Measurements from ENCODE around the gene FADS2. TPM values are rescaled to one million over a fixed set of nuclear protein-coding genes. Genes with fewer than 3 reads are reported as not detected.

FADS2 gene
- total and polyA plus RNA-seq, 2 of the 13 experiments (the other 11 are each of a cell fraction or from before 2014, with no cell fraction given): 90.1 to 124 TPM

- TF ChIP-seq CBX1 (IDR thresholded peaks at IDR 0.05; ENCODE audit: low read depth): no peak
- no peak for TF ChIP-seq E2F5 (CRISPR knock-in tag; conservative IDR thresholded peaks at IDR 0.05)
- no peak for TF ChIP-seq MTA1 (CRISPR knock-in tag; IDR thresholded peaks at IDR 0.05; ENCODE audit: borderline replicate concordance)
- TF ChIP-seq ZBTB40 (IDR thresholded peaks at IDR 0.05): no peak
- TF ChIP-seq ZBTB40 (CRISPR knock-in tag; IDR thresholded peaks at IDR 0.05): no peak
- no peak for TF ChIP-seq ZNF883 (CRISPR knock-in tag; IDR thresholded peaks at IDR 0.05; ENCODE audit: not compliant biosample characterization)
- TF ChIP-seq, protein P1, sequence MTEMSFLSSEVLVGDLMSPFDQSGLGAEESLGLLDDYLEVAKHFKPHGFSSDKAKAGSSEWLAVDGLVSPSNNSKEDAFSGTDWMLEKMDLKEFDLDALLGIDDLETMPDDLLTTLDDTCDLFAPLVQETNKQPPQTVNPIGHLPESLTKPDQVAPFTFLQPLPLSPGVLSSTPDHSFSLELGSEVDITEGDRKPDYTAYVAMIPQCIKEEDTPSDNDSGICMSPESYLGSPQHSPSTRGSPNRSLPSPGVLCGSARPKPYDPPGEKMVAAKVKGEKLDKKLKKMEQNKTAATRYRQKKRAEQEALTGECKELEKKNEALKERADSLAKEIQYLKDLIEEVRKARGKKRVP (CRISPR knock-in tag; IDR thresholded peaks at IDR 0.05): no peak
- TF ChIP-seq ZBTB3 (CRISPR knock-in tag; IDR thresholded peaks at IDR 0.05; ENCODE audit: borderline replicate concordance, low read depth): no peak
- 0 out of 2 replicates have a peak, but pooled peaks have one; percentile 69 for TF ChIP-seq KLF13 (CRISPR knock-in tag; IDR thresholded peaks at IDR 0.05)
- peak; percentile 50; the same call in 1 of the 2 replicates for TF ChIP-seq GABPB1 (CRISPR knock-in tag; IDR thresholded peaks at IDR 0.05)
- TF ChIP-seq ZNF225 (CRISPR knock-in tag; IDR thresholded peaks at IDR 0.05): peak; percentile 53; the same call in 1 of the 2 replicates
- TF ChIP-seq NFKBIZ (CRISPR knock-in tag; IDR thresholded peaks at IDR 0.05): peak; percentile 91; the same call in 1 of the 2 replicates
- no peak for TF ChIP-seq TERF1 (CRISPR knock-in tag; IDR thresholded peaks at IDR 0.05)
- TF ChIP-seq RNF2 (conservative IDR thresholded peaks at IDR 0.05; ENCODE audit: low read depth): no peak
- TF ChIP-seq CENPT (CRISPR knock-in tag; IDR thresholded peaks at IDR 0.05; ENCODE audit: low read depth): no peak
- no peak for TF ChIP-seq NFIC (IDR thresholded peaks at IDR 0.05; ENCODE audit: low read length)
- TF ChIP-seq MYPOP (CRISPR knock-in tag; IDR thresholded peaks at IDR 0.05): no peak
Measured at GRCh38 chr11:61904539-61905048, 76.5 kb downstream of the FADS2 start (continued).

All from HepG2 (cell line).